Loucy (cell line): ENCODE data around the gene GAB2.

ENCODE experiments used
- CTCF ChIP-seq: fragments of 200-600 bp; sonication (generic); conservative IDR thresholded peaks from 2 replicates; pipeline ENCODE4 v1.5.1; 2014; ENCODE audit warnings: mild to moderate bottlenecking, antibody characterized with exemption, low read length
- EZH2phosphoT487 ChIP-seq: fragments of 200-600 bp; IDR thresholded peaks from 2 replicates; pipeline ENCODE4 v1.6.1; 2018; ENCODE audit warnings: antibody characterized with exemption, mild to moderate bottlenecking, moderate library complexity, borderline replicate concordance

- no peak for TF ChIP-seq CTCF
- TF ChIP-seq EZH2phosphoT487: no peak
Measured at GRCh38 chr11:78293536-78293935, 124.1 kb downstream of the GAB2 start.
